LNCAP (cell line): Measurements from ENCODE around the gene SH3RF3.

ENCODE experiments used
- TF ChIP-seq, protein P1 (sequence below): fragments of 450-650 bp; IDR thresholded peaks from 2 replicates; pipeline ENCODE4 v1.5.1; 2017; ENCODE audit warnings: mild to moderate bottlenecking

Gene SH3RF3

DNA sequence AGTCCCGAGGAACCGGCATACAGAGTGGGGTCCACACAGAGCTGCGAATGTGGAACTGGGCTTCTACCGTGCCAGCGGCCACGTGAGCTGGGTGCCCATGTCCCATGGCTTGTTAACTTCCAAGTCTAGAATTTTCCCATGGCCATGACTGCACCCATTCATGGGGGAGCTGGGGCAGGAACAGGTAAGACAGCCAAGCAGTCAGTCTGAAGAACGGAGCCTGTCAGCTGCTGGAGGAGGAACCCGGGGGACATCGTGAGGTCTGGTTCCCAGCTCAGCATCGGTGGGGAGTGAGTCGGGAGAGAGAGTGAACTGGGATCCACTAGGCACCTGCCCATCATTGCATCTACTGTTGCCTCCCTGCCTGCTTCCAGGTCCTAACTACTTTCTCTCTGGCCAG lies 86.9 kb downstream of the SH3RF3 start:
- TF ChIP-seq, protein P1, sequence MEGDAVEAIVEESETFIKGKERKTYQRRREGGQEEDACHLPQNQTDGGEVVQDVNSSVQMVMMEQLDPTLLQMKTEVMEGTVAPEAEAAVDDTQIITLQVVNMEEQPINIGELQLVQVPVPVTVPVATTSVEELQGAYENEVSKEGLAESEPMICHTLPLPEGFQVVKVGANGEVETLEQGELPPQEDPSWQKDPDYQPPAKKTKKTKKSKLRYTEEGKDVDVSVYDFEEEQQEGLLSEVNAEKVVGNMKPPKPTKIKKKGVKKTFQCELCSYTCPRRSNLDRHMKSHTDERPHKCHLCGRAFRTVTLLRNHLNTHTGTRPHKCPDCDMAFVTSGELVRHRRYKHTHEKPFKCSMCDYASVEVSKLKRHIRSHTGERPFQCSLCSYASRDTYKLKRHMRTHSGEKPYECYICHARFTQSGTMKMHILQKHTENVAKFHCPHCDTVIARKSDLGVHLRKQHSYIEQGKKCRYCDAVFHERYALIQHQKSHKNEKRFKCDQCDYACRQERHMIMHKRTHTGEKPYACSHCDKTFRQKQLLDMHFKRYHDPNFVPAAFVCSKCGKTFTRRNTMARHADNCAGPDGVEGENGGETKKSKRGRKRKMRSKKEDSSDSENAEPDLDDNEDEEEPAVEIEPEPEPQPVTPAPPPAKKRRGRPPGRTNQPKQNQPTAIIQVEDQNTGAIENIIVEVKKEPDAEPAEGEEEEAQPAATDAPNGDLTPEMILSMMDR = no peak

DNA sequence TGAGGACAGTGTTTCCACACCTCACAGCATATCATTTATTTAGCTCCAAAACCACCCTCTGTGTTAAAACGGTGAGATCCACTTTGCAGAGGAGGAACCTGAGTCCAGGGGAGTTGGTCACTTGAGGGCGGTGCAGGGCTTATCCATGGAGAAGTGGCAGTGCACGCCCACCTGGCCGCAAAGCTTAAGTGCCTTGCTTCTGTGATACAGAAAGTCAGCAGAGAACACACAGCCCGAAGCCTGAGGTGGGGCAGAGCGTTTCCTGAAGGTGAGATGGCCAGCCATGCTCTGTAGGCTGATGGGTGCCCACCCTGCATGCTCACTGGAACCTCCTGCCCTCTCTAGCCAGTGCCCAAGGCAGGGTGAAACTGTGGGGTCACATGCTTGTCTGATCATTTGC lies 87.3 kb downstream of the SH3RF3 start:
- TF ChIP-seq, protein P1 = no peak

DNA sequence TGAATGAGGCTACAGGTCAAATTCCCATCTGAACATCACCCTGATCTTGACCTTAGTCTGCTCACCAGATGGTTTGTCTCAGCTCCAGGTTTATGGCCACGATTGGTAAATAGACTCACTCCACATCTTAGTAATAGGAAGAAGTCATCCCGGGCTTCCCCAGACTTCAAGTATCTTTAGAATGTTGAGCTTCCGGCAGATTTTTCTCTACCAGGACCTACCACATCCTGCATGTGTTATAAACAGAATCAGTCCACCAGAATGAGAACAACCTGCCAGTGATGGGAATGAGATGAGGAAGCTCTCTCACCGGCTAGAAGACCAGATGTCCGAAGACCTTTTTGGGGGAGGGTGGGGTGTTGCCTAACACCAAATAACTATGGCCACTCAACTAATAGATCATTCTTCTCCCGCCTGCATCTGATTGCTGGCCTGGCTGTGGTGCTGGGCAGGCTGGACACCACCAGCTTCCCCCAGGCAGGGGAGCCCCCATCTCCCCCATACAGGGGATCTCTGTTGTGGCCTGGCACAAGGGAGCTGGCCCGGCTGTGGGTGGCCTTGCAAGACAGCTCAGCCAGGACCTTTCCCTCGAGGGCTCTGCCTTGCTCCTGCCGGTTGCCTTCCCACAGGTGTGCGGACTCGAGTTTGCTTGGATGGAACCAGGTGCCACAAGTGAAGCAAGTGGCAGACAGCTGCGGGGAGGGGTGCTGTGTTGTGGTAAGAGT lies 88.5 kb downstream of the SH3RF3 start:
- TF ChIP-seq, protein P1 = no peak

DNA sequence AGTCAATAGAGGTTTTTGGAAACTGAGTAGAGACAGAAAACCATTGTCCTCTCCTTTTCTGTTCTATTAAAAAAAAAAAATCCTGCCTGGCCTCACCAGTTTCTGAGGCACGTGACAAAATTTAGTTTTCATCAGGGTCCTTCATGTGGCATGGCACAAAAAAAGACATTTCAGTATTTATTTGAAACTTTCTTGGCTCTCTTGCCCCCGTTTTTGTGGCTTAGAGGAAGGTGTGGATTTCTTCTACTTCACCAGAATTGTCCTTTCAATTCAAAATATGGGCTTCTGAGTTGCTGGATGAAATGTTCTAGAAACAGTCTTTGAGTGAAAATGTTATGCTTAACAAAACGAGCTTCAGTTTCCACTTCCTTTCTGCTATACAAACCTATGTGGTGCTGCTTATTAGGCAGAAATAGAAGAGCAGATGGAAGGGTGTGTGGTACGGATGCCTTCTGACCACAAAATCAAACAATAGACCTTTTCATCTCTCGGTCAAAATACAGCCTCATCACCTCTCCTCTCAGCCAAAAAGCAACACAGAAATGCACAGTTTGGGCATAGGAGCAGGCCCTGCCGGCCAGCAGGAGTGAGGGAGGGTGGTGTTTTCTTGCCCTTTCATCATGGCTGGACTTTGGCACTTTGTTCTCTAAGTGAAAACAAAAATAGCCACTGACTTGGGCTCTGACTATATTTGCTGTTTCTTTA lies 89.2 kb downstream of the SH3RF3 start:
- TF ChIP-seq, protein P1 = no peak

DNA sequence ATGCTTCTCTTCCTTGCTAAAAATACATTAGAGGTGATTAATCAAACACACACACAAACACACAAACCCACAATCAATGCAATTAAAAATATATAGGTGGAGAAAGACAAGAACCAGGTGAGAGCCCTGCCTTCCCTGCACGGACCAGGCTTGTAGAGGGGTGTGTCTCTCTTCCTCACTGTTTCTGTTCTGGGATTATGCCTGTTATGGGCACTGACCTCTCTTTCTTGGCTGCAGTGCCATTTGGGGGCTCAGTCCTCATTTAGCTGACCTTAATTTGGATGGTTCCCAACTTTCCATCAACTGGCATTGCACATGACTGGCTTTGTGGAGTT lies 89.8 kb downstream of the SH3RF3 start:
- TF ChIP-seq, protein P1 = no peak

DNA sequence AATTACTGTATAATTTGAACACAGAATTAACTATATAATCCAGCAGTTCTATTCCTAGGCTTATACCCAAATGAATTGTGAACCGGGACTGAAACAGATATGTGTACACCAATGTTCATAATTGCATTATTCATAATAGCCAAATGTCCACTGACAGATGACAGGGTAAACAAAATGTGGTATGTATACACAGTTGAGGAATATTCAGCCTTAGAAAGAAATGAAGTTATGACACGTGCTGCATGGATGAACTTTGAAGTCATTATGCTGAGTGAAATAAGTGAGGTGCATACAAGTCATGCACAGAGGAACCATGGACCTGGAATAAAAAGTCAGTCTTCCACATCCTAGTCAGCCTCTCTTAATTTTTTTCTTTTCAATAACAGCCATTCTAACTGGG lies 91.9 kb downstream of the SH3RF3 start:
- TF ChIP-seq, protein P1 = no peak

DNA sequence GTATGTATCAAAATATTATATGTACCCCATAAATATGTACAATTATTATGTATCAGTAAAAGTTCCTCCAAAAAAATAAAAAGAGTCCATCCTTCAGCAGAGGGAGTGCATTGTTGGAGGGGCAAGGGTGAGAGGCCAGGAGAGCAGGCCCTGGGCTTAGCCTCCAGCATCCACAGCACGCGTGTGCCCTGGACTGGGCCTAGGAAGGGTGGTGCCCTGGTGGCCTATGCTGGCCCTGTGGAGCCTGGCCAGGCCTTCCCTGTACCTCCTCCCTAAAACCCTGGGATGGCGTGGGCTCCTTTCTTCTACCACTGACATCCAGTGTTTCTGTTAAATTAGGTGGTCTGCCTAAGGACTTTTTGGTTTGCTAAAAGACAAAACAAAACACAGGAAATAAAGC lies 93.4 kb downstream of the SH3RF3 start:
- TF ChIP-seq, protein P1 = no peak
